ENCODE data around the gene PAFAH2. TPM values are rescaled to one million over a fixed set of nuclear protein-coding genes. Genes with fewer than 3 reads are reported as not detected.

The PAFAH2 gene
- total and polyA plus RNA-seq, 2 of the 8 experiments (the other 6 are each of a cell fraction or from before 2014, with no cell fraction given): 7.7 to 9.3 TPM

DNA sequence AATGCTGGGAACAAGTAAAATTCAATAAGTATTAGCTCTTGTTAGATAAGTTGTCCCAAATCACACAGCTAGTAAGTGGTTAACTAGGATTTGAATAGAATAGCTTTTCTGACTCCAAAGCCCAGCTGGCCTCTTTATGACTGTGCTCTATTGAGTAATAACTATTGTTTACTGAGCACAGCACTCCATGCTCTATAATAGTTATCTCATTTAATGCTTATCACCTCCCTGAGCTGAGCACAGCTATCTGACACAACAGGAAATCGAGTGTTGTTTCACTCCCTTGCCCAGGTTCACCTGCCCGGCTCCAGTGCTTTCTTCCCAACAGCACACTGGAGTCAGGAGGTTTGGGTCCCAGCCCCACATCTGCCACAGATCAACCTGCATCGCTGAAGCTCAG is 52.9 kb downstream of the PAFAH2 start:
- Histone ChIP-seq H2BK120ac (replicated peaks; ENCODE audit: low read depth, low read length) (no peak overlapping the region), H3K23me2 (ENCODE audit: low read depth, low read length) (no peaks in the 10 kb centered on the region), H3K79me1 (ENCODE audit: low read depth, low read length) (no peaks in the 10 kb centered on the region), H3K4me2 (ENCODE audit: insufficient read depth in 1 of 2, low read depth in 2 of 2, low read length in 2 of 2) (no peak overlapping the region), H2BK5ac (ENCODE audit: low read depth, low read length) (no peak overlapping the region), H2BK20ac (ENCODE audit: low read length) (no peak overlapping the region), H4K20me1 (replicated peaks in 1 of 2; ENCODE audit: control insufficient read depth in 1 of 2, insufficient read depth in 2 of 2, low read length in 2 of 2) (peaks cover 0 to 1% of the 10 kb centered on the region in 2 experiments), H3K27ac (ENCODE audit: low read depth, low read length) (no peak overlapping the region), H3K36me3 (ENCODE audit: control insufficient read depth in 2 of 4, insufficient read depth in 4 of 4, low read length in 3 of 4) (no peaks in the 10 kb centered on the region), H4K5ac (ENCODE audit: insufficient read length, low read depth, low read length) (no peak overlapping the region), H2AFZ (ENCODE audit: low read length) (no peak overlapping the region), H3K9me3 (ENCODE audit: insufficient read depth in 2 of 2, low read depth in 1 of 2, low read length in 1 of 2) (no peaks in the 10 kb centered on the region), H2AK5ac (ENCODE audit: low read depth, low read length) (no peak overlapping the region), H3K79me2 (ENCODE audit: control insufficient read depth in 1 of 2, insufficient read depth in 2 of 2, low read length in 2 of 2) (no peaks in the 10 kb centered on the region), H3K4ac (replicated peaks; ENCODE audit: insufficient read length, low read depth, low read length) (no peak overlapping the region), H4K8ac (ENCODE audit: extremely low read depth, insufficient read depth, low read length) (peak overlapping the region; percentile 85; the same call in 1 of the 2 replicates), H4K91ac (replicated peaks; ENCODE audit: insufficient read length, low read length) (no peak overlapping the region), H3K4me3 (ENCODE audit: extremely low read depth in 1 of 4, insufficient read depth in 2 of 4, low read depth in 3 of 4, low read length in 4 of 4) (no peak overlapping the region), H3K9ac (replicated peaks in 1 of 4; ENCODE audit: extremely low read depth in 1 of 4, low read depth in 3 of 4, low read length in 3 of 4) (no peak overlapping the region), H3K56ac (replicated peaks; ENCODE audit: insufficient read length, low read depth, low read length) (no peak overlapping the region), H2BK15ac (ENCODE audit: low read length) (no peak overlapping the region), H3K14ac (ENCODE audit: insufficient read length) (no peak overlapping the region), H2BK12ac (ENCODE audit: low read depth, low read length) (no peak overlapping the region), H3K27me3 (replicated peaks in 1 of 4; ENCODE audit: control insufficient read depth in 3 of 4, extremely low read depth in 1 of 4, insufficient read depth in 3 of 4, low read length in 3 of 4) (no peaks in the 10 kb centered on the region), H3K18ac (ENCODE audit: extremely low read depth, low read length) (no peak overlapping the region), H3K23ac (ENCODE audit: insufficient read length) (no peak overlapping the region), H3K4me1 (replicated peaks in 1 of 4; ENCODE audit: control insufficient read depth in 3 of 4, insufficient read depth in 4 of 4, low read length in 3 of 4) (no peaks in the 10 kb centered on the region)
- ChIA-PET POLR2A (ENCODE audit: partially characterized antibody) (interaction anchor here (0.6 to 1.6 kb wide), 5 partner anchors 11 to 550 kb away, joined by 3 to 6 read pairs (median 3); no protein-coding TSS in a partner anchor), CTCF (ENCODE audit: partially characterized antibody) (interaction anchor here (0.5 to 2.3 kb wide), 6 partner anchors 13 to 1100 kb away, joined by 3 to 9 read pairs (median 3); no protein-coding TSS in a partner anchor)
- 83% methylated on average over 3 of the region's 3 CpGs; no CpG with 5 or more reads in 1 of the 2 experiments for WGBS, 2 experiments (ENCODE audit: extremely low coverage in 1 of 2, insufficient coverage in 1 of 2, insufficient read length in 1 of 2, insufficient replicate concordance in 2 of 2, low coverage in 1 of 2, low lambda C conversion rate in 2 of 2, missing lambda C conversion rate in 1 of 2)
- DNase-seq (ENCODE audit: low read depth in 1 of 2, low spot score in 2 of 2) (no peak), FAIRE-seq (no peak)
- TF ChIP-seq SP4 (IDR thresholded peaks at IDR 0.05; ENCODE audit: low read length): no peak
- TF ChIP-seq TCF12 (IDR thresholded peaks at IDR 0.05; ENCODE audit: low read depth, low read length): no peak
- TF ChIP-seq EP300 (IDR thresholded peaks at IDR 0.05; ENCODE audit: borderline replicate concordance in 1 of 2, low read depth in 2 of 2, low read length in 2 of 2): no peak
- TF ChIP-seq BACH1 (IDR thresholded peaks at IDR 0.05; ENCODE audit: low read length): no peak
- TF ChIP-seq GABPA (IDR thresholded peaks at IDR 0.05; ENCODE audit: borderline replicate concordance, insufficient read depth, low read length): no peak
- no peak for TF ChIP-seq RXRA (IDR thresholded peaks at IDR 0.05; ENCODE audit: insufficient read depth, low read depth, low read length)
- no peak for TF ChIP-seq ATF2 (IDR thresholded peaks at IDR 0.05; ENCODE audit: low read length)
- no peak for TF ChIP-seq NANOG (IDR thresholded peaks at IDR 0.05; ENCODE audit: insufficient read depth, low read depth, low read length, poor library complexity, severe bottlenecking)
- TF ChIP-seq USF2 (IDR thresholded peaks at IDR 0.05; ENCODE audit: low read length): no peak
- TF ChIP-seq SIN3A (conservative IDR thresholded peaks at IDR 0.05 in 1 of 2, IDR thresholded peaks at IDR 0.05 in 1 of 2; ENCODE audit: low read depth in 1 of 2, low read length in 2 of 2): no peak

Data from H1 (cell line).